GM12875 (cell line): ENCODE measurements around the gene TMEM94.

Experiments used
- H3K4me3 ChIP-seq: one replicate; pipeline ENCODE4 v1.5.1; 2011; ENCODE audit warnings: low read depth, low read length, control low read depth
- TF ChIP-seq, protein P1 (sequence below): IDR thresholded peaks from 2 replicates; pipeline ENCODE4 v1.5.1; 2011; ENCODE audit warnings: low read depth, mild to moderate bottlenecking, control low read depth, inconsistent platforms, low read length, moderate library complexity, borderline replicate concordance; ENCODE audit not compliant: insufficient read depth

TMEM94 gene

DNA sequence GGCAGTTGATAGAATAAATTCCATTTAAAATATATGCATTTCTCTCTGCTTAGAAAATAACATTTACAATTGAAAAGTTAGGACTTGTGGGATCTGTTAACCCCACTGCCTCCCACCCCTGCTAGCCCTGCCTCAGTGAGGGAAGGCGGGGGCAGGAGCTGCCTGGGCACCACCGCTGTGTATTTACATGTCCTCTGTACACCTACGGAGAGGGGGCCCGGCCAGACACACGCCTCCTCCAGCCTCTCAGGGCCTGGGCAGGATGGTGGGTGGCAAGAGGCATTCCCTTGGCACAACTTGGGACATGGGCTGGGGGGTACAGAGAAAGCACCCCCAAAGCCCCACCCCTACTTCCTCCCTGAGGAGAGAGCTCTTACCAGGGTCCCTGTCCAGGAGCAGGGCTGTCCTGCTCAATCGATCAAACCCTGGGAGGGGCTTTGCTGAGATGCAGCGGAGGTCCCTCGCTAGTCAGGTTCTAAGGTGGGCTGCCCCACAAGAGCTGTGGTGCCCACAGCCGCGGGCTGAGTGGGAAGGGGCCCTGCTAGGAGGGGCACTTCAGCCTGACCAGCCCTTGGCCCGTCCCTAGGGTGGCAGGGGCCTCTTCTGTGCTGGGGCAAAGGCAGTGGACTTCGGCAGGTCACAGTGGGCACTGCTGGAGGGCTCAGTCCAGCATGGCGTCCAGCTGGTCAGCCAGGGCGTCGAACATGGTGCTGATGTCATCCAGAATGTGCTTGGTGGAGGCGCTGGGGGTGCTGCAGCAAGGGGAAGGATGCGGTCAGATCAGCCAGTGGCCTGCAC is 44.2 kb downstream of the TMEM94 start:
- no peak overlapping the region for H3K4me3 ChIP-seq
- TF ChIP-seq, protein P1, sequence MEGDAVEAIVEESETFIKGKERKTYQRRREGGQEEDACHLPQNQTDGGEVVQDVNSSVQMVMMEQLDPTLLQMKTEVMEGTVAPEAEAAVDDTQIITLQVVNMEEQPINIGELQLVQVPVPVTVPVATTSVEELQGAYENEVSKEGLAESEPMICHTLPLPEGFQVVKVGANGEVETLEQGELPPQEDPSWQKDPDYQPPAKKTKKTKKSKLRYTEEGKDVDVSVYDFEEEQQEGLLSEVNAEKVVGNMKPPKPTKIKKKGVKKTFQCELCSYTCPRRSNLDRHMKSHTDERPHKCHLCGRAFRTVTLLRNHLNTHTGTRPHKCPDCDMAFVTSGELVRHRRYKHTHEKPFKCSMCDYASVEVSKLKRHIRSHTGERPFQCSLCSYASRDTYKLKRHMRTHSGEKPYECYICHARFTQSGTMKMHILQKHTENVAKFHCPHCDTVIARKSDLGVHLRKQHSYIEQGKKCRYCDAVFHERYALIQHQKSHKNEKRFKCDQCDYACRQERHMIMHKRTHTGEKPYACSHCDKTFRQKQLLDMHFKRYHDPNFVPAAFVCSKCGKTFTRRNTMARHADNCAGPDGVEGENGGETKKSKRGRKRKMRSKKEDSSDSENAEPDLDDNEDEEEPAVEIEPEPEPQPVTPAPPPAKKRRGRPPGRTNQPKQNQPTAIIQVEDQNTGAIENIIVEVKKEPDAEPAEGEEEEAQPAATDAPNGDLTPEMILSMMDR, result no peak

DNA sequence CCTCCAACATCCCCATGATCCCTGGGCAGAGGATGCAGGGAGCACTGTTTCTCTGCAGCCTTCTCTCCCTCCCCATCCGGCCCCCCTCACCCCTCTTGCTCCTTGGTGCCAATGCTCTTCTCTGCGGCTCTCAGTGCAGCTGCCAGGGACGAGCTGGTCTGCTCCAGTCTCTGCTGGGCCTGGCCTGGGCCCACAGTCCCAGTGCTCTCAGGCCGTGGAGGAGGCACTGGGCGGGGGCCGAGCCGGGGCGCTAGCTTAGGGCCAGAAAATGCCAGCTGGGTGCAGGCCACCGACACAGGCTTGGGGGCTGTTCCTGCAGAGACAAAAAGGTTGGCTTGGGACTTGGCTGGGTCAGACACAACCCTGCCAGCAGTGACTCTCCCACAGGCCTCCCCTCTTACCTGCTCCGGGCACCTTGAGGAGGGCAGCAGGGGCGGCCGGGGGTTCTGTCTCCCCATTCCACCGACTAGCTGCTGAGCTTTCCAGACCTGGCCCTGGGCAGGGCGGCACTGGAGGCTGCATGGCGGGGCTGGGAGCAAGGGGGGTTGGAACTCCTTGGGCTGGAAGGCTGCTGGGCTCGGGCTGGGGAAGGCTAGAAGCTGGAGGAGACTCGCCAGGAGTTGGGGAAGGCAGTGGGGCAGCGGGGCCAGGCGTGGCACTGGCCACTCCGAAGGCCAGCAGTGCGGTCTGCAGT is 45.1 kb downstream of the TMEM94 start:
- no peak overlapping the region for H3K4me3 ChIP-seq
- TF ChIP-seq, protein P1, result no peak

DNA sequence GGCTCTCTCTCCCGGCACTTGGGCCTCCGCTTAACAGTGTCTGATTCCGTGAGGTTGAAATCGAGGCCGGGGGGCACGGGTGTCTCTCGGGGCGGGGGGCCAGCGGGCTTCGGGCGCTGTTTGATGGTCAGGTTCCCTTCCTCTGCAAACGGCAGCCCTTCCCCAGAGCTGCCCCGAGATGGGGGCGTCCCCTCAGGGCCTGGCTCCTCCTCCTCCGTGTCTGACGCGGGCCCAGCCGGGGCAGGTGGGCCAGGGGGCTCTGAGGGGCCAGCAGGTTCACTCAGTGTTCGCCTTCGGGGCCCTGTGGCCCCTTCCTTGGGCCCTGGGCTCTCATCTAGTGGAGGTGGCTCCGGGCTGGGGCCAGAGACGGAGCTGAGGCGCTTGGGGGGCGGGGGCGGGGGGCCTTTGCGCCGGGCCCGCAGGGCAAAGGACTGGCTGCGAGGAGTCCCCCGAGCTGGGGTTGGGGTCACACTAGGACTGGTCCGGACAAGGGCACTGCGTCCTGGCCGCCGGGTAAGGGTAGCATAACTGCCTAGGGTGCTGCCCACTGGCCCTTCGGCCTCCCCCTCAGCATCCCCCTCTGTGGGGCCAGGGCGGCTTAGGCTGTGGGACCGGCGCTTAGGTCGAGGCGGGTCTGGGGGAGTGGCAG is 45.8 kb downstream of the TMEM94 start:
- H3K4me3 ChIP-seq, result no peak overlapping the region
- TF ChIP-seq, protein P1, result no peak

DNA sequence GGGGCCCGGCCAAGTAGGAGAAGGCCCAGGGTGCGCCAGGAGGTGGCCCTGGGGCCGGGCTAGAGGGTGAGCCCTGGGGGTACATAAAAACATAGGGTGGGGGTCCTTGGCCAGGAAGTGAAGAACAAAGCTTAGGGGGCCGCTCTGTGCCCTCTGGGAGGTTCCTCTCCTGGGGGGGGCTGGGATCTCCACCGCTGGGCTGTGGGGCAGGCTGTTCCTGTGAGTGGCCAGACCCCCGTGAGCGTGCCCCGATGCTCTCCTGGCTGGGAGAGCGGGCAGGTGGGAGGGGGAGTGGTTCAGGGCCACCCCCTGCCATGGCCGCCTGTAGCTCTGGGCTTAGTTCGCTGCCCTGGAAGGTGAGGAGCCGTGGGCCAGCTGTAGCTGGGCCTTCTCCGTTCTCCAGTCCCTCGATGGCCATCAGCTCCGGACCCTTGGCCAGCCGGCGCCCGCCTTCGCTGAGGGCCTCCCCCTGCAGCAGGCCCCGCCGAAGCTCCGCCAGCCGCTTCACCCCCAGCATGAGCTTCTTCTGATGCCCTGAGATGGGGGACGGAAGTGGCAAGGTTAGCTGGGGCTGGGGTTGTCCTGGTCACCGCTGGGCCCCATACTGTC is 46.4 kb downstream of the TMEM94 start:
- H3K4me3 ChIP-seq, result no peak overlapping the region
- TF ChIP-seq, protein P1, result no peak

DNA sequence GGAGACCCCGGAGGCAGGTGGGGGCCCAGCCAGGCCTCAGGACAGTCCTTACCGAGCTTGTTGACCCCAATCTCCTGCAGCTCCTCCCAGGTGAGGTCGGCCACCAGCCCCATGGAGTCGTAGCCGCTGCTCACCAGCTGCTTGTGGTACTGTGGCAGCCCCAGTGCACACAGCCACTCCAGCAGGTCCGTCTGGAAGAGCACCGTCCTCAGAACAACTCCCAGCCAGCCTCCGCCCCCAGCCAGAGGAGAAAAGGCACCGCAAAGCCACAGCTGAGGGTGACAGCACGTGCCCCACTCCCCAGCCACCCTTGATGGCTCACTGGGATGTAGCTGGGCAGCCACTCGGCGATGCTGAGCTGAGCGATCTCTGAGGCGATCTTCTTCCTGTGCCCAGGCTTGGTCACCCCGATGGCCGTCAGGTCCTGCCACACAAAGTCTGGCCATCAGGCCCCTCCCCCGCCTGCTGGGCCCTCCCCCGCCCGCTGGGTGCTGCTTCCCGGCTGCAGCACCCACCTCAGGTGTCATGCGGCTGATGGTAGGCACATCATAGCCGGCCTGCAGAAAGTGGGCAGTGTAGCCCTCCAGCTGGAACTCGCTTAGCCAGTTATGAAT is 47.0 kb downstream of the TMEM94 start:
- TF ChIP-seq, protein P1, result no peak

DNA sequence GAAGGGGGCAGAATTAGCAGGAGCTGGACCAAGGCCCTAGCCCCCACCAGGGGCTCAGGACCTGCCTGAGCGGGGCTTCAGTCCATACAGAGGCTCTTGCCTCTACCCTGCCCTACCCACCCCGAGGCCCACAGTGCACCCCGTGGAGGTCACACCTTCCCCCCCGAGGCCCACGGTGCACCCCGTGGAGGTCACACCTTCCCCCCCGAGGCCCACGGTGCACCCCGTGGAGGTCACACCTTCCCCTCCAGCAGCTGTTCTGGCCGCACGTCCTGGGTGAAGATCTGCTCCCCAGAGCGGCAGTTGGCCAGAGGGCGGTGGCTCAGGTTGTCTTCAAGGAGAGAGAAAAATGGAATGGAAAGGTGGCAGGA is 47.5 kb downstream of the TMEM94 start:
- TF ChIP-seq, protein P1, result no peak
- no peak overlapping the region for H3K4me3 ChIP-seq

More for the DNA sequence above, 47.0 kb downstream of the TMEM94 start:
- no peak overlapping the region for H3K4me3 ChIP-seq
